GM18868 (cell line): ENCODE data around the gene ANTXR1.

ENCODE experiments used
- ATAC-seq: cut with Tn5 transposase; IDR thresholded peaks from one replicate; pipeline ENCODE4 v1.9.1; 2021; ENCODE audit warnings: mild to moderate bottlenecking, moderate library complexity; ENCODE audit not compliant: unreplicated experiment

ANTXR1 gene

DNA sequence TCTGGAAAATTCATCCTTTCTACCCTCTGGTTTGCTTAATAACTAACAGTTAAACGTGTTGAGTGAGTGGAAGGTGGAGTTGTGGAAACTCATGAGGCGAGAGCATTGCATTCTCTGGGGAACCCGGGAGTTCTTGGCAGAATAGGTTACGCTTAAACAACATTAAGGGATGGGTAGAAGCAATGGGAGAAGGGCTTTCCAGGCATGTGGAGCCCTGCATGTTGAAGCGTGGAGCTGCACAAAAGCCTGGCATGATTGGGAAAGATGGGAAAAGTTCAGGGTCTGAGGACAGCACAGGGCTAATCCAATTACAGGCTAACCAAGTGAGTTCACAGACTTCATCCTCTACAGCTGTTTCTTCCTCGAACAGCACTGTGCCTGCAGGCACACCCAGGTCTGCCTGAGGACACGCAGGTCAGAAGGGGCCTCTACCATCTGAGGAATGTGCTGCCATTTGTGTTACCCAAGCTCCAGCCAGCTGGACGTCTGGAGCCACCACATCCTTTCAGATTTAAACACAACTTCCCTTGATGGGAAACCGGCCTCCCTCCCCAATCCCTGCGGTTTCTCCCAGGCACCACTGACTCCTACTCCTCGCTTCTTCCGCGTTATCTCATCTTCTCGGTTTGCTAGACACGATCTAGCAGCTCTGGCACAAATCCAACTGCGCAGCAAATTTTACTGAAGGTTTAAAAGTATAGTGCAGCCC is 164.2 kb downstream of the ANTXR1 start:
- no peak for ATAC-seq

DNA sequence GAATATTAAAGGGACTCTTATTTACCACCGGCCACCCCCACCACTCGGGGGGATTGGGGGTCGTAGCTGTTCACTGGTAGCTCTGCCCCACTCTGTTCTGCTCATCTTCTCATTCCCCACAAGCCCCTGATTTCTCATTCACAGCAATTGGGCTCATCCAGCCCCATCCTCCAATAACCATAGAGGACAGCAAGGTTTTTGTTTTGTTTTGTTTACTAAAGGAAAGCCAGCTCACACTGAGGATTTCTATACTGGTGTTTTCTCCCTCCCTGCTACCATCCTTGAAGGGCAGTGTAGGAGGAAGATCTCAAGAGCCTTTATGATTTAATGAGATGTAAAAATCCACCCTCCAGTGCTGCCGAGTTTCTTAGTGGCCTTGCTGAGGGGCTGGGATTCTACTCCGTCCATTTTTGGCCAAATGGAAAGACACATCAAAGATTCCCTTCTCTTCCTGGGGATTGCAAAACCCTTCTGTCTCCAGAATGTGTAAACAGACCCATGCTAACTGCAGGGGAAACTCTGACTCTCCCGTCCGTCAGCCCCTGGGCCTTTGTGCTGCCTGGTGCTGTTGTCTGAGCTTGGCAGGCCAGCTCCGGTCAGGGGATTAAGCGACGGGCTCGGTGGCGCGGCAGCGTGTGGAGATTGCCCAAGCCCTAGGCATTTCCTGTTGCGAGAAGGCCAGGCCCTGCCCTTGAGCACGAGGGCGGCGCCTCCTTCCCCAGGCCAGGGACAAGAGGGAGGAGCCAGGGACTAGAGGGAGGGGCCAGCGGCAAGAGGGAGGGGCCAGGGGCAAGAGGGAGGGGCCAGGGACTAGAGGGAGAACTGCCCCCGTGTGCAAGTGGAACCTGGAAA is 165.0 kb downstream of the ANTXR1 start:
- ATAC-seq = no peak

DNA sequence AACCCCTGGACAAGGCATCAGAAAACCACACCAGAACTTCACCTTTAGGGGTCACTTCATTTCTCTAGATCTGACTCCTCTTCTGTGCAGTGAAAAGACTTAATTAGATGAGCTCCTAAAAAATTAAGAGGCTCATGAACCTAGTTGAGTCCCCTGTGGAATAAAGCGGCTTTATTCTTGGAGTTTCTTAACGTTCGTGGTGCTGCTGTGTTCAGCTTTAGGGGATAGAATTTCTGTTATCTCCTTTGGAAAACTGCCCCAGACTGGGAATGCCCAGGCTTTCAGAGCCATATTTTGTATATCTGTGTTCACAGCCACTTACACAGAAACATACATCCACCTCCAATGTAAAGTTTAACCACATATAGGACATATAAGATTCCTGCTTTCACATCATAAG is 165.8 kb downstream of the ANTXR1 start:
- ATAC-seq = no peak

DNA sequence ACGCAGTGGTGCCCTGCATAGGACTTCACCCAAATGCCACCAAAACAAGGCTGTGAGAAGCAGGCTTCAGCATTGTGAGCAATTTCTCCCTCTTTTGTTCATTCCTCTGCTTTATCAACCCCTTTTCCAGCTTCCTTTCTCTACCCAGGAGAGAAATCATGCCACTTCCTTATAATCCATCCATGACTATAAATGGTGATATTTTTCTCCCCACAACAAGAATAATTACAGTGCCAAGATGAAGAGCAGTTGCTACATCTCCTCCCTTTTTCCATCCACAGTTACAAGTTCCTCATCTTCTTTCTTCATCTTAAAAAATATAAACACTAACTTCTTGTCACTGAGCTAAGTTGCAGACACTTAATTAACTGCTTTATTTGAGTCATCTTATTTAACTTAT is 167.2 kb downstream of the ANTXR1 start:
- ATAC-seq = no peak

DNA sequence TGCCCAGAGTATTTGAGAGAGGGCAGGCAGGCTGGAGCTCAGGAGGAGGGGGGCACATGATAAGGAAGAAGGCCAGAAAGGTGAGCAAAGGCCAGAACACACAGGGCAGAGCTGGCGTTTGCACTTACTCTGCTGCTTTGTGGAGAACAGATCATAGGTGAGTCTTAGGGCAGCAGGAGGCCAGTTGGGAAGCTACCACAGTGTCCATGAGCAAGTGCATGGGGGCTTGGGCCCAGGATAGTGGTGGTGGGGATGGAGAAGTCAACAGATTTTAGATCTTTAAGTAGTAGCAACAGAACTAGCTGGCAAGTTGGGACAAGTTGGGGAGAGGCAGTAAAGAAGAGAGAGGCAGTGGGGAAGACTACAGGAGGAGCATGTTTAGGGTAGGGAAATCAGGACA is 168.0 kb downstream of the ANTXR1 start:
- no peak for ATAC-seq

DNA sequence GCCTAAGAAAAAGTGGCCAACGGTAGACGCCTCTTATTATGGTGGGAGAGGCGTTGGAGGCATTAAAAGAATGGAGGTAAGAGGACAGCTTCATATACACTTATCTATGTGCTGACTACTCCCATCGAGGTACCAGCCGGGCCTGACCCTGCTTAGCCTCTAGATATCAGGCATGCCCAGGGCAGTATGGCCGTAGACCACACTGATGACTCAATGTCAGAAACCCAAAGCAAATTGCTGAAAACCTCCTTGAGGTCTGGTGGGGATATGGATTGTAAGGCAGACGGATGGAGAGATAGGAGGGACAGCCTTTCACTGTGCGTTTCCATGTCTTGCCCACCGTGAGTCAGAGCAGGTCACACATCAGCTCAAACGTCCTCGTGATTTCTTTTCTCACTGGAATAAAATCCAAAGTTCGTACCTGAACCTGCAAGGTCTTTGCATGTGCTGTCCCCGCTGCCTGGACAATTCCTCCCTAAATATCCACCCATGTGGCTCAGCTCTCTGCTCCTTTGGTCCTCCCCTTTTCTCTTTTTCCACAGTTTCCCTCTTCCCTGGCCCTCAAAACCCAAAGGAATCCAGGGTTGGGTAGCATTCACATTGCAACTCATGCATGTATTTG is 168.9 kb downstream of the ANTXR1 start:
- ATAC-seq = no peak

DNA sequence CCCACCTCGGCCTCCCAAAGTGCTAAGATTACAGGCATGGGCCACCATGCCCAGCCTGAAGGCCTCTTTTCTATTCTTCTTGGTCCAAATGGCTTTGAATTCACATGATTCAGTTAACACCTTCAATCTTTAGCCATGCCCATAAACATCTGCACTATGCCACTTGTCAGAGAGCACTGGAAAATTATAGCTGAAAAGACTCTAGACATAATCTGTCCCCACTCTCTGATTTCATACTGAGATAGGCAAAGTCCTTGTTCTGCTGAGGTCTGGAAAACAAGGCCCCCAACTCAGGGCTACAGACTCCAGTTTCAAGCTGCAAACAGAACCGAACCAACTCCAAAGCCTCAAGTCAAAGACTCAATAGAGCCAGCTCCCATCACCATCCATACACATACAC is 170.7 kb downstream of the ANTXR1 start:
- no peak for ATAC-seq

DNA sequence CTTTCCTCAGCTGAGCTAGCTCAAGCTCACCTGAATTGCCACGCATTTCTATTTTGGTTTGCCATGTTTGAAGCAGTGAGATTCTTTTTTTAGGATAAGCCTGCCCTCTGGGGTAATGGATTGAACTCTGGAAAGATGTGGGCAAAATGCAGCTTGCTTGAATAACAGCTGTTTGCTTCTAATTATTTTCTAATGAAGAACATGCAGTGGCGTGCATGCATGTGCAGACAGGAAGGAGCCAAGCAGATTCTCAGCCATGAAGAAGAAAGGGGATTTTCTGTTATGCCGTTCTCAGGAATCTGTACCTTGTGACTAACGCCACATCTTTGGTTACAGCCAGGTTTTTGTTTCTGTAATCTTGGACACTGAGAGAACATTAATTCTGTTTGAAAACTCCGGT is 171.2 kb downstream of the ANTXR1 start:
- no peak for ATAC-seq

DNA sequence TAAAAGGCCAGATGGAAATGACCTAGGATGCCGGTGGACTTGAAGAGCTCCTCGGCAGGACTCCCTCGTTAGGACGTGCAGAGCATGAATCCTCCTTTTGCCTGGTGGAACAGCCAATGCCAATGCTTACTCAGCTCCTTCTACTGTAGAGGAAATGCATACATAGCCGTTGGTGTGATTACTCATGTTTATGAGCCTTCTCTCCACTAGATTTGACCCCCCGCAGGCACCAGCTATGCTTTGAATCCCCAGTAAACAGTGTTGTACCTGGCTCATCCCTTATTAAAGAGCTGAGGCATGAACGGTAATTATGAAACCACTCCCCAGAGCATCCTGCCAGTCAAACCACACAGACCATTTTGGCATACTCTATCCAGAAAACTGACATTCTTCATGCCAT is 172.8 kb downstream of the ANTXR1 start:
- no peak for ATAC-seq

DNA sequence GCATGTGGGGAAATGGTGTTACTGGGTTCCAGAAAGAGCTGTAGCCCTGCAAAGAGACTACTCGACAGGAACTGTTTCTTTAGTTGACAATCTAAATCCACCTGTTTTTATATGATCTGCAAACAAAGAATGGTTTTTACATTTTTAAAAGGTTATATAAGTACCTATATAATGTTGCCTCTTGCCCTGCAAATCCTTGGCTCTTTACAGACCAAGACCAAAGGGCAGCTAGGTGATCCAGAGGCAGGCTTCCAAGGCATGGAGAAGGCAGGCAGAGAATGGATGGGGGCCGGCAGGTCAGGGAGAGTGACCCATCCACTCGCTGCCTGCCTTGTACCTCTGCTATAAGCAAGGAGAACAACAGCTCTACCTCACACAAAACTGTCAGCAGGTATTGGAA is 173.6 kb downstream of the ANTXR1 start:
- no peak for ATAC-seq

DNA sequence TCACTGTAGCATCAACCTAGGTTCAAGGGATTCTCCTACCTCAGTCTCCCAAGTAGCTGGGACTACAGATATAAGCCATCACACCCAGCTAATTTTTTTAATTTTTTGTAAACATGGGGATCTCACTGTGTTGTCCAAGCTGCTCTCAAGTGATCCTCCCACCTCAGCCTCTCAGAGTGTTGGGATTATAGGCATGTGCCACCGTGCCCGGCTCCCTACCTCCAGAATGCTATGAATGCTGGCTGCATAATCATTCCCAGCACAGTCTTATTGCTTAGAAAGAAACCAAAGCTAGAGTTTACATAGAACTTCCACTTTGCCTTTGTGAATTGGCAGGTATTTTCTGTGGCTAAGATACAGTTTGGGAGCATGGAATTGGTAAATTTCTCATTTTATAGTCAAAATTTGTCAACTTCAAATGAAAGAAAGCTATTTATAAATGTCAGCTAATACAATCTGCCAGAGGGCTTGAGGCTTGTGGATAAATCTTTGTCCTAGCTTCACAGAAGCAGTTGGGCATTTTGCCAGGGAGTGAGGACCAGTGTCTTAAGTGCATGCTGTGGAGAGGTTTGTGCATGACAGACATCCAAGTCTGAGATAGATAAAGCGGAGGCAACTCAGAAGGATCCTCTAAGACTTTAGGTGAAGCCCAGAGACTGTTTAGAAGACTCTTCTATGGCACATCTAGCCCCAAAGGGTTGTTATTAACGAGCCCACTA is 175.4 kb downstream of the ANTXR1 start:
- no peak for ATAC-seq

DNA sequence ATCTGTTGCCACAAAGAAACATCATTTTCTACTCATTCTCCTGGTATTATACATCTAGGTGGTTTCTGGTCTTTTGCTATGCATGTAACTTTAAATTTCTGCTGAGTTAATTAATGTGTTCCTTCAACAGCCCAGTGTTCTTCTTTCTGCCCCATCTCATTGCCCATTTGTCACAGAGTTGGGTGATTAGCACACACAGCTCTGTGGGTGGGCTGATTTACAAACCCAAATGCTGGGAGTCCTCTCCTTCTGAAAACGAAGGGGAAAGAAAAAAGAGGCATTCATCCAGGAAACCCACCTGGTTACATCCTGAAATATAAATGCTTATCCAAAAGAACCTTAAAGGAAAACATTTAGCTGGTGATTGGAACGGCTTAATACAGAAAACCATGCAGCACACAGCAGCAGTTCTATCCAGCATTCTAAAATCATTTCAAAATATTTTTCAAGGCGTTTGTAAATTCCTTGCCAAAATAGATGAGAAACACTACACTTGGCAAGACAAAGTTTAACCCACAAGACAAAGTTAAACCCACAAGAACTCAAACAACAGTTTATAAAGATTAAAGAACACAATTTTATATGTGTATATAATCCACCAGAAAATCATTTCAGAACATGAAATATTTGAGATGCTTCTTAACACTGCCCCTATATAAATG is 177.9 kb downstream of the ANTXR1 start:
- ATAC-seq = no peak

DNA sequence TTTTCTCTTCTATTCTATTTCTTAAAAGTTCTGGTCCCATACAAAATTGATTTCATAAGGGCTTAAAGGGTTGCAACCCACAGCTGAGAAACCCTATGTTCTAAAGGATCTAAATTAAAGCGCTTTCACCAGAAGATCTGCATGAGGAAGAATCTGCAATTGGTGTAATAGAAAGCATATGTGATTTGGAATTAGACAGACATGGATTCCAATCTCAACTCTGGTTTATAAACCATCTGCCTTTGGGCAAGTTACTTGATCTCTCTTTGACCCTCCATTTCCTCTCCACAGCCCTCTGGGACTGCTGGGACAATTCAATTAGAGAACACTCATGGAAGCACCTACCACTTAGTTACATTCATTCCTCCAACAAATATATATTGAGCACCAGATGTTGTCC is 178.7 kb downstream of the ANTXR1 start:
- ATAC-seq = no peak

DNA sequence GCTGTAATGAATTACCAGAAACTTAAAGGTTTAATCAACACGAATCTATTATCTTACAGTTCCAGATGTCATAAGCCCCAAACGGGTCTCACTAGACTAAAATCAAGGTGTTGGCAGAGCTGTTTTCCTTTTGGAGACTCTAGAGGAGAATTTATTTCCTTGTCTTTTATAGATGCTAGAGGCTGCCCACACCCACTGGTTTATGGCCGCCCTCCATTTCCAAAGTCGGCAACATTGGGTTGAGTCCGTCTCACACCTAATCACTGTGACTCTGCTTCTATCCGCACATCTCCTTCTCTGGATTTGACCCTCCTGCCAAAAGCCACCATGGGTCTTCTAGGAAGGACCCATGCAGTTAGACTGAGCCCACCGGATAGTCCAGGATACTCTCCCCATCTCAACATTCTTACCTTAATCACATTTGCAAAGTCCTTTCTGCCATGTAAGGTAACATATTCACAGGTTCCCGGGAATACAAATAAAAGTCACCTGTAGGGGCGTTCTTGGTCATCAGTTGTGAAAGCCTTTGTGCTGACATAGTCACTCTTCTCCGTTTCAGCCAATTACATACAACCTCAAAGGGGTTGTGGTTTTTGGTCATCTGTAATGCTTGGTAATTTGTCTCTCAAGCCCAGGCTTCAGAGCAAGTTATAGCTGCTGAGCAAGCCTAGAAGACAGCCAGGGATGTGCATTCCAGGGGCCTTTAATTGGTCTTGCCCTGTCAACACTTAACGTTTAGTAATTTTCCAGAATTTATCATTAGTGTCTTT is 179.4 kb downstream of the ANTXR1 start:
- no peak for ATAC-seq

DNA sequence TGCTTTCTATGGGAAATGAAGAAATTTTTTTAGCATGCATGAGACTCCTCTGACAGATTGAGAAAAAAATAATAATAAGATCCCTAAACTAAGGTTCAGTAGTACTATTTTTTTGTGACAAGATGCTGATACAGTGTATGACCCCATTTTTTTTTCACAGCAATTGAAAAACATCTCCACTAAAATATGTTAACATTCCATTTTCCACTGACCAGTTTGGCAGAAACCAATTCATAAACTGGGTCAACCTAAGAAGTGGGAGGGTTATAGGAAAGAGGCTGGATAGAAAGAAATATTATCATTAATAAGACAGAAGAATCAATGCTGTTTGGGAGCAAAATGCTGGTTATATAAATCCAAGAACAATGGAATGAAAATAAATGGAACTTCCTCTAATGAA is 182.7 kb downstream of the ANTXR1 start:
- ATAC-seq = no peak

DNA sequence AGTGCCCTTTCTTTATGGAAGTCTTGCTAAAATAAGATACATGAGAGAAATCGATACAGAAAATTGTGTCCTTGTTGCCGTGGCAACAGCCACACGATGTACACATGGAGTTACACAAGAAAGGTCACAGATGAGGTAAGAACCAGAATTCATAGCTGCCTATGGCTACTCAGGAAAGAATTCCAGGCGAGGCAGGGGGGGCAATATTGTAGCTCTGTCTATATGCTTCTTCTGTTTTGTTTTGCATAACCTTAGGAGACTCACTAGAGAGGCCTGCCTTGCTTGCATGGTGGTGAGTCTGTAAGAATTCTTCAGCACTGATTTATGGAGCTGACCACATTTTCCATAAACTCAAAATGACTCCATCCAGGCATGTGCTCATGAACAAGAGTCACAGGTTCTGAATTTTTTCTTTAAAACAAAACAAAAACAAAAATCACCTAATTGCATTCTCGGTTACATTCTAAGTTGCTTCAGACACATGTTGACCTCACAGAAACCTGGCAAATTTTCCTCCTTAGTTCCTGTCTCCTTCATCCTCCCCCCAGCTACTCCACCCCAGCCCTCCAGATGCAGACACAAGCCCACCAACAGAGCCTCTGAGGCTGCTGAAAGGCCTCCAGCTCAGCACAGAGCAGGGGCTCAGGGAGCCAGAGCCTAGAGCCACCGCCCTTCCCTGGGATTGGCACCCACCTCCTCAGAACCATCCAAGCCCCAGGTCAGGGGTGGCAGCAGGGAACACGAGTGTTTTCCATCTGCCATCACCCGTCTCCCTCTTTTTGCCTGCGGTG is 183.5 kb downstream of the ANTXR1 start:
- no peak for ATAC-seq

DNA sequence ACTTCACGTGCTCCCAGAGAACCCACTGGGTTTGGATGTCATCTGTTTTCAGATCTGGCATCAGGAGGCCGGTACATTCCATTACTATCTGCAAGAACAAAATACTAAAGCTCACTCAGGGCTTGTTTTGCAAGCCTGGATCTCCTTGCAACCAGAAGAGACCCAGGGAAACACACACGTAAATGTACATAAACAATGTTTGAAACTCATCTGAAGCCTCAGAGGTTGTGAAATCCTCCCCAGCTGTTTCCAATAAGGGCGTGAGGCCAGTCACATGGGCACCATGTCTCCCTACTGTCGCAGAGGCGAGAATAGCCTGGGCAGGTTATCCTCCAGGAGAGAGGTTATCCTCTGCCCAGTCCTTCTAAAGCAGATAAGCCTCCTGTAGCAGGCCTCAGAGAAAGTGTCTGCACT is 187.1 kb downstream of the ANTXR1 start:
- no peak for ATAC-seq

DNA sequence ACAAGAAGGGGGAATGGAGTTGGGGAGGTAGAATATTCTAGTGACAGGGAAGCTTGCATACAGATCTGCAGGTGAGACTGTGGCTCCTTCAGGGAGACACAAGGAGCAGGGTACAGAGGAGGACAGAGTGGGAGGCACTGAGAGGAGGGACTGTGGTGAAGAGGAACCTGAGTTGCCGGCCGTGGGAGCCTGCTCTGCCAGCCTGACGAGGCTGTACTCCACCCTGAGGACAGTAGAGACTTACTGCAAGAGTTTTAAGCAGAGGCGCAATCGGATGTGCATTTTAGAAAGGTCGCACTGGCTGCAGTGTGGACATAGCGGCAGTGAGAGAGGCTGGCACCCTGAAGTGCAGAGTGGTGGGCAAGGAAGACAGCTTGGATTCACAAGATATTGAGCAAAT is 188.3 kb downstream of the ANTXR1 start:
- no peak for ATAC-seq

DNA sequence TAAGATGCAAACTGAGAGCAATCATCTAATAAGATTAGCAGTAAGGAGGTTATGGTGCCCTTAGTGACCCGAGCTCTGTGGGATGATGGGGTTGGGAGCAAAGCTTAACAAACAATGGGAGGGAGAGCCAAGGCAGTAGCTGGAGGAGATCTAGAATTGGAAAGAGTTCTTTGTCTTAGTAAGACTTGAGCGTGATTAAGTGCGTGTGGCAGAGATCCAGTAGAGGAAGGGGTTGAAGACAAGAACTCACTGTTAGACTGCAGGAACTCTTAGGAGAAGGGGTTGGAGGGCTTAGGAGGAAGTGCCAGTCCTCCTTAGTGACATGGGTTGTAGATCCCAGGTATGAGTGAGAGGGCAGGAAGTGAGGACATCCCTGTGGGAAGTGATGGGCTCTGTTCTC is 189.3 kb downstream of the ANTXR1 start:
- no peak for ATAC-seq
